HEK293 (cell line): Measurements from ENCODE around the gene GATA2.
A peak's percentile ranks its signal among the peaks of the same experiment; 100 is the strongest.

Source experiments
- CTCF ChIA-PET: fragments of 350-600 bp; formaldehyde crosslinking; extraction: SDS; loops from one replicate; lab custom pipeline; 2021; ENCODE audit warnings: antibody characterized with exemption; lab: Yijun Ruan, JAX
- POLR2A ChIA-PET: fragments of 300-600 bp; formaldehyde crosslinking; extraction: SDS; loops from one replicate; lab custom pipeline; 2020; ENCODE audit warnings: antibody characterized with exemption, inconsistent platforms; lab: Yijun Ruan, JAX
- H3K27ac ChIP-seq: fragments of 200-500 bp; sonication (Bioruptor generic); 2 replicates; pipeline ENCODE4 v1.5.1; 2014; ENCODE audit warnings: low read depth, low read length, control low read depth, inconsistent platforms; ENCODE audit errors: extremely low read depth
- H3K36me3 ChIP-seq, 2 experiments: fragments of 200-500 bp in 1 of 2; sonication (Bioruptor generic) in 1 of 2; 1 replicate in 1 of 2; 2 replicates in 1 of 2; pipeline ENCODE4 v1.5.1; 2014 to 2017; ENCODE audit warnings: inconsistent platforms in 2 of 2, low read length in 2 of 2; ENCODE audit not compliant: control insufficient read depth in 2 of 2, insufficient read depth in 1 of 2
- H3K4me1 ChIP-seq: fragments of 200-500 bp; sonication (Bioruptor generic); 2 replicates; pipeline ENCODE4 v1.5.1; 2014; ENCODE audit warnings: mild to moderate bottlenecking, low read length, inconsistent platforms; ENCODE audit not compliant: control insufficient read depth, insufficient read depth
- H3K4me3 ChIP-seq: 2 replicates; pipeline ENCODE4 v1.5.1; 2011; ENCODE audit warnings: low read depth, mild to moderate bottlenecking, control low read depth, low read length, moderate library complexity
- H3K9me3 ChIP-seq: fragments of 200-500 bp; sonication (Bioruptor generic); 2 replicates; pipeline ENCODE4 v1.5.1; 2014; ENCODE audit warnings: low read depth, low read length, inconsistent platforms; ENCODE audit not compliant: control insufficient read depth, insufficient read depth
- EGR2 ChIP-seq: fragments of 450-650 bp; formaldehyde crosslinking; IDR thresholded peaks from 2 replicates; pipeline ENCODE4 v1.5.1; 2016; ENCODE audit warnings: low read depth, missing biosample characterization, missing genetic modification characterization
- SALL2 ChIP-seq: fragments of 450-650 bp; formaldehyde crosslinking; IDR thresholded peaks from 2 replicates; pipeline ENCODE4 v1.5.0; 2017; ENCODE audit warnings: missing biosample characterization, mild to moderate bottlenecking, missing genetic modification characterization, borderline replicate concordance
- SCRT1 ChIP-seq: fragments of 450-650 bp; formaldehyde crosslinking; IDR thresholded peaks from 2 replicates; pipeline ENCODE4 v1.5.1; 2016; ENCODE audit warnings: missing biosample characterization, missing genetic modification characterization, borderline replicate concordance
- TCF7L2 ChIP-seq: IDR thresholded peaks from 2 replicates; pipeline ENCODE4 v1.6.1; 2011; ENCODE audit warnings: low read depth, mild to moderate bottlenecking, inconsistent platforms, low read length, moderate library complexity, borderline replicate concordance
- ZFHX2 ChIP-seq: fragments of 450-650 bp; formaldehyde crosslinking; conservative IDR thresholded peaks from 2 replicates; pipeline ENCODE4 v1.5.1; 2016; ENCODE audit warnings: missing biosample characterization, missing genetic modification characterization
- ZFP69B ChIP-seq: fragments of 450-650 bp; formaldehyde crosslinking; IDR thresholded peaks from 2 replicates; pipeline ENCODE4 v1.5.1; 2016; ENCODE audit warnings: missing biosample characterization, missing genetic modification characterization
- ZNF138 ChIP-seq: fragments of 450-650 bp; formaldehyde crosslinking; IDR thresholded peaks from 2 replicates; pipeline ENCODE4 v1.5.1; 2016; ENCODE audit warnings: missing biosample characterization, missing genetic modification characterization, borderline replicate concordance
- ZNF280C ChIP-seq: fragments of 450-650 bp; formaldehyde crosslinking; IDR thresholded peaks from 2 replicates; pipeline ENCODE4 v1.5.1; 2016; ENCODE audit warnings: missing biosample characterization, missing genetic modification characterization
- ZNF366 ChIP-seq: fragments of 450-650 bp; formaldehyde crosslinking; conservative IDR thresholded peaks from 2 replicates; pipeline ENCODE4 v1.5.1; 2016; ENCODE audit warnings: missing biosample characterization, missing genetic modification characterization
- ZNF394 ChIP-seq: fragments of 450-650 bp; formaldehyde crosslinking; IDR thresholded peaks from 2 replicates; pipeline ENCODE4 v1.5.1; 2016; ENCODE audit warnings: missing biosample characterization, missing genetic modification characterization, mild to moderate bottlenecking, moderate library complexity, borderline replicate concordance
- ZNF416 ChIP-seq: fragments of 450-650 bp; formaldehyde crosslinking; IDR thresholded peaks from 2 replicates; pipeline ENCODE4 v1.5.1; 2016; ENCODE audit warnings: missing biosample characterization, missing genetic modification characterization
- ZNF623 ChIP-seq: fragments of 450-650 bp; formaldehyde crosslinking; IDR thresholded peaks from 2 replicates; pipeline ENCODE4 v1.5.1; 2016; ENCODE audit warnings: missing biosample characterization, missing genetic modification characterization
- ZNF670 ChIP-seq: fragments of 450-650 bp; formaldehyde crosslinking; IDR thresholded peaks from 2 replicates; pipeline ENCODE4 v1.5.1; 2016; ENCODE audit warnings: missing biosample characterization, missing genetic modification characterization, low read depth
- ZNF768 ChIP-seq: fragments of 450-650 bp; formaldehyde crosslinking; IDR thresholded peaks from 2 replicates; pipeline ENCODE4 v1.5.1; 2018; ENCODE audit warnings: missing biosample characterization, mild to moderate bottlenecking, missing genetic modification characterization
- TF ChIP-seq, protein P1 (sequence below): fragments of 450-650 bp; formaldehyde crosslinking; IDR thresholded peaks from 2 replicates; pipeline ENCODE4 v1.5.1; 2016; ENCODE audit warnings: missing biosample characterization, missing genetic modification characterization
- TF ChIP-seq, protein P2 (sequence below): fragments of 450-650 bp; formaldehyde crosslinking; IDR thresholded peaks from 2 replicates; pipeline ENCODE4 v1.5.1; 2016; ENCODE audit warnings: missing biosample characterization, missing genetic modification characterization, low read depth

The GATA2 gene

GRCh38 chr3:128468285-128468790 is 24.7 kb downstream of the GATA2 start:
- Histone ChIP-seq H3K4me1 (no peaks in the 10 kb centered on the region), H3K36me3 (no peaks in the 10 kb centered on the region), H3K27ac (no peak overlapping the region), H3K4me3 (no peak overlapping the region), H3K9me3 (no peaks in the 10 kb centered on the region)
- ChIA-PET POLR2A (no interaction called here), CTCF (interaction anchor here (0.7 kb wide), 1 partner anchor 29 kb away, joined by 3 read pairs; no protein-coding TSS in a partner anchor)
- TF ChIP-seq ZNF394 (tag by site-specific recombination) (no peak), ZNF280C (tag by site-specific recombination) (no peak), TCF7L2 (no peak), SCRT1 (tag by site-specific recombination) (no peak), ZNF768 (tag by site-specific recombination) (0 out of 2 replicates have a peak, but pooled peaks have one; percentile 46), ZNF138 (no peak), ZFP69B (no peak)
- TF ChIP-seq, protein P1, sequence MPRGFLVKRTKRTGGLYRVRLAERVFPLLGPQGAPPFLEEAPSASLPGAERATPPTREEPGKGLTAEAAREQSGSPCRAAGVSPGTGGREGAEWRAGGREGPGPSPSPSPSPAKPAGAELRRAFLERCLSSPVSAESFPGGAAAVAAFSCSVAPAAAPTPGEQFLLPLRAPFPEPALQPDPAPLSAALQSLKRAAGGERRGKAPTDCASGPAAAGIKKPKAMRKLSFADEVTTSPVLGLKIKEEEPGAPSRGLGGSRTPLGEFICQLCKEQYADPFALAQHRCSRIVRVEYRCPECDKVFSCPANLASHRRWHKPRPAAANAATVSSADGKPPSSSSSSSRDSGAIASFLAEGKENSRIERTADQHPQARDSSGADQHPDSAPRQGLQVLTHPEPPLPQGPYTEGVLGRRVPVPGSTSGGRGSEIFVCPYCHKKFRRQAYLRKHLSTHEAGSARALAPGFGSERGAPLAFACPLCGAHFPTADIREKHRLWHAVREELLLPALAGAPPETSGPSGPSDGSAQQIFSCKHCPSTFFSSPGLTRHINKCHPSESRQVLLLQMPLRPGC (tag by site-specific recombination) = no peak

GRCh38 chr3:128466840-128467541 is 26.0 kb downstream of the GATA2 start, which contains the start of gene DNAJB8:
TSS of gene DNAJB8 (minus strand) at chr3:128466890. CDS start at chr3:128463245, 3,645 bp downstream.
- TF ChIP-seq ZNF623 (no peak), ZNF416 (tag by site-specific recombination) (no peak), EGR2 (tag by site-specific recombination) (peak; percentile 93), SALL2 (tag by site-specific recombination) (0 out of 2 replicates have a peak, but pooled peaks have one; percentile 28), ZFHX2 (peak; percentile 90)
- TF ChIP-seq, protein P2, sequence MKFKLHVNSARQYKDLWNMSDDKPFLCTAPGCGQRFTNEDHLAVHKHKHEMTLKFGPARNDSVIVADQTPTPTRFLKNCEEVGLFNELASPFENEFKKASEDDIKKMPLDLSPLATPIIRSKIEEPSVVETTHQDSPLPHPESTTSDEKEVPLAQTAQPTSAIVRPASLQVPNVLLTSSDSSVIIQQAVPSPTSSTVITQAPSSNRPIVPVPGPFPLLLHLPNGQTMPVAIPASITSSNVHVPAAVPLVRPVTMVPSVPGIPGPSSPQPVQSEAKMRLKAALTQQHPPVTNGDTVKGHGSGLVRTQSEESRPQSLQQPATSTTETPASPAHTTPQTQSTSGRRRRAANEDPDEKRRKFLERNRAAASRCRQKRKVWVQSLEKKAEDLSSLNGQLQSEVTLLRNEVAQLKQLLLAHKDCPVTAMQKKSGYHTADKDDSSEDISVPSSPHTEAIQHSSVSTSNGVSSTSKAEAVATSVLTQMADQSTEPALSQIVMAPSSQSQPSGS (tag by site-specific recombination) = peak; percentile 5; the same call in 1 of the 2 replicates
- Histone ChIP-seq H3K36me3 (no peaks in the 10 kb centered on the region), H3K9me3 (no peaks in the 10 kb centered on the region), H3K27ac (no peak within 1 kb of the TSS), H3K4me1 (no peaks in the 10 kb centered on the region), H3K4me3 (no peak within 1 kb of the TSS)
- ChIA-PET CTCF (interaction anchor here (0.6 kb wide), 1 partner anchor 295 kb away, joined by 3 read pairs; no protein-coding TSS in a partner anchor), POLR2A (no interaction called here)

GRCh38 chr3:128464702-128465101 is 28.3 kb downstream of the GATA2 start:
- Histone ChIP-seq H3K4me3 (no peak overlapping the region), H3K27ac (no peak overlapping the region), H3K4me1 (no peaks in the 10 kb centered on the region), H3K36me3 (no peaks in the 10 kb centered on the region), H3K9me3 (no peaks in the 10 kb centered on the region)
- TF ChIP-seq ZNF366 (tag by site-specific recombination) (peak; percentile 91), ZNF670 (tag by site-specific recombination) (no peak)
- CTCF ChIA-PET = no interaction called here
- POLR2A ChIA-PET = no interaction called here
